ENCODE data around the gene PRCP.

The PRCP gene

GRCh38 chr11:82830746-82831145, 69.5 kb downstream of the PRCP start:
- DNase-seq (ENCODE audit: low read depth), result no peak

GRCh38 chr11:82829101-82829500, 71.1 kb downstream of the PRCP start:
- DNase-seq (ENCODE audit: low read depth), result no peak

- DNase-seq (ENCODE audit: low read depth), result no peak
These were observed 71.8 kb downstream of the PRCP start for GRCh38 chr11:82828472-82828871.

GRCh38 chr11:82826526-82826925, 73.7 kb downstream of the PRCP start:
- DNase-seq (ENCODE audit: low read depth), result no peak

- DNase-seq (ENCODE audit: low read depth), result no peak
These were observed 76.3 kb downstream of the PRCP start for GRCh38 chr11:82823647-82824619.

GRCh38 chr11:82818409-82819043, 81.7 kb downstream of the PRCP start:
- no peak for DNase-seq (ENCODE audit: low read depth)

- DNase-seq (ENCODE audit: low read depth), result no peak
These were observed 84.8 kb downstream of the PRCP start for GRCh38 chr11:82815406-82815805.

GRCh38 chr11:82814379-82814778, 85.9 kb downstream of the PRCP start:
- no peak for DNase-seq (ENCODE audit: low read depth)

GRCh38 chr11:82811369-82811768, 88.9 kb downstream of the PRCP start:
- no peak for DNase-seq (ENCODE audit: low read depth)

GRCh38 chr11:82810738-82811137, 89.5 kb downstream of the PRCP start:
- DNase-seq (ENCODE audit: low read depth), result no peak

- DNase-seq (ENCODE audit: low read depth), result no peak
These were observed 89.9 kb downstream of the PRCP start for GRCh38 chr11:82810326-82810725.

GRCh38 chr11:82807646-82808045, 92.6 kb downstream of the PRCP start:
- DNase-seq (ENCODE audit: low read depth), result no peak

- no peak for DNase-seq (ENCODE audit: low read depth)
These were observed 97.5 kb downstream of the PRCP start for GRCh38 chr11:82802710-82803109.

GRCh38 chr11:82796998-82797961, 103.0 kb downstream of the PRCP start:
- no peak for DNase-seq (ENCODE audit: low read depth)

- no peak for DNase-seq (ENCODE audit: low read depth)
These were observed 105.7 kb downstream of the PRCP start for GRCh38 chr11:82794490-82794889.

GRCh38 chr11:82792822-82793569, 107.2 kb downstream of the PRCP start:
- DNase-seq (ENCODE audit: low read depth), result peak; percentile 51

- no peak for DNase-seq (ENCODE audit: low read depth)
These were observed 107.9 kb downstream of the PRCP start for GRCh38 chr11:82792319-82792718.

GRCh38 chr11:82791779-82792178, 108.5 kb downstream of the PRCP start:
- DNase-seq (ENCODE audit: low read depth), result peak; percentile 86

GRCh38 chr11:82790723-82791484, 109.3 kb downstream of the PRCP start:
- DNase-seq (ENCODE audit: low read depth), result peak; percentile 74

GRCh38 chr11:82787981-82788380, 112.2 kb downstream of the PRCP start:
- no peak for DNase-seq (ENCODE audit: low read depth)

- peak; percentile 31 for DNase-seq (ENCODE audit: low read depth)
These were observed 113.4 kb downstream of the PRCP start for GRCh38 chr11:82786836-82787235.

Data from CMK (cell line).